ENCODE measurements around the gene TOM1. TPM values are rescaled to one million over a fixed set of nuclear protein-coding genes. Genes with fewer than 3 reads are reported as not detected.
A peak's percentile ranks its signal among the peaks of the same experiment; 100 is the strongest.

The TOM1 gene
- total and polyA plus RNA-seq, 2 of the 13 experiments (the other 11 are each of a cell fraction or from before 2014, with no cell fraction given): 30.8 to 87.3 TPM

DNA sequence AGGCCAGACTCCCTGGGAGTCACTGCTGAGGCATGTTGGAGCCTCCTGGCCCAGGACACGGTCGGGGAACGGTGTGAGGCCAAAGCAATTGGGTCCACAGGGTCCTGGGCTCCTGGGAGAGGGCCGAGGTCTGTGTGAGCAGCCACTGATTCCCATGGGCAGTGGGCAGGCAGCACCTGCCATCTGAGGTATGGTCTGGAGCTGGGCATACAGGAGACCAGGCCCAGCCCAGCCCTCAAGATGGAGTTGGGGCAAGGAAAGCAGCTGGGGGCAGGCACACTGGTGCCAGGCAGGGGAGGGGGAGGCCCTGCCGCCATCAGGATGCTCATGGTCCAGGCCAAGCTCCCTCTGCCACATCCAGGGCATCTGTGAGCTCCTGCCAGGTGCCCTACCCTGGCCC lies 49.0 kb downstream of the TOM1 start:
- Histone ChIP-seq H3K4me1 (ENCODE audit: insufficient read depth, low read length) (peaks cover 34% of the 10 kb centered on the region), H3K79me2 (ENCODE audit: insufficient read depth, low read length) (no peaks in the 10 kb centered on the region), H3K9ac (ENCODE audit: insufficient read depth, low read depth, low read length) (no peak overlapping the region), H3K4me2 (ENCODE audit: low read depth, low read length) (no peak overlapping the region), H3K4me3 (replicated peaks in 1 of 3; ENCODE audit: insufficient read depth in 1 of 3, low read depth in 2 of 3, low read length in 3 of 3) (no peak overlapping the region), H3K36me3 (replicated peaks in 1 of 2; ENCODE audit: control insufficient read depth in 1 of 2, insufficient read depth in 2 of 2, low read length in 2 of 2) (peaks cover 13 to 14% of the 10 kb centered on the region in 2 experiments; a peak in 4 of 5 replicates), H3K9me3 (ENCODE audit: low read length) (no peaks in the 10 kb centered on the region), H2AFZ (ENCODE audit: low read length) (no peak overlapping the region), H4K20me1 (ENCODE audit: insufficient read depth, low read length) (no peaks in the 10 kb centered on the region), H3K27me3 (ENCODE audit: control insufficient read depth in 1 of 2, insufficient read depth in 2 of 2, low read length in 2 of 2) (no peaks in the 10 kb centered on the region; a peak in 1 of 5 replicates), H3K27ac (ENCODE audit: extremely low read length, insufficient read depth, low read length) (no peak overlapping the region)
- in situ Hi-C loops (cut with HindIII; ENCODE audit: extremely low pct_ligation_motif_present, low pct_unique_long_range_greater_than_20kb): no loop called here
- ChIA-PET POLR2A (interaction anchor here (0.6 kb wide), 1 partner anchor 18 kb away, joined by 6 read pairs; no protein-coding TSS in a partner anchor), CTCF (ENCODE audit: low intra/inter-chr PET ratio, low total read pairs) (no interaction called here)
- intact Hi-C loops (cut with micrococcal nuclease; ENCODE audit: unreplicated experiment): no loop called here
- no TSS peak for BruUV-seq (replicated peaks)
- ATAC-seq (no peak), DNase-seq (ENCODE audit: low spot score) (no peak), FAIRE-seq (no peak)
- WGBS (ENCODE audit: low lambda C conversion rate): 88% methylated on average over 5 of the region's 5 CpGs
- TF ChIP-seq, protein P1, sequence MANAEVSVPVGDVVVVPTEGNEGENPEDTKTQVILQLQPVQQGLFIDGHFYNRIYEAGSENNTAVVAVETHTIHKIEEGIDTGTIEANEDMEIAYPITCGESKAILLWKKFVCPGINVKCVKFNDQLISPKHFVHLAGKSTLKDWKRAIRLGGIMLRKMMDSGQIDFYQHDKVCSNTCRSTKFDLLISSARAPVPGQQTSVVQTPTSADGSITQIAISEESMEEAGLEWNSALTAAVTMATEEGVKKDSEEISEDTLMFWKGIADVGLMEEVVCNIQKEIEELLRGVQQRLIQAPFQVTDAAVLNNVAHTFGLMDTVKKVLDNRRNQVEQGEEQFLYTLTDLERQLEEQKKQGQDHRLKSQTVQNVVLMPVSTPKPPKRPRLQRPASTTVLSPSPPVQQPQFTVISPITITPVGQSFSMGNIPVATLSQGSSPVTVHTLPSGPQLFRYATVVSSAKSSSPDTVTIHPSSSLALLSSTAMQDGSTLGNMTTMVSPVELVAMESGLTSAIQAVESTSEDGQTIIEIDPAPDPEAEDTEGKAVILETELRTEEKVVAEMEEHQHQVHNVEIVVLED (CRISPR knock-in tag; IDR thresholded peaks at IDR 0.05; ENCODE audit: borderline replicate concordance): no peak
- TF ChIP-seq ZNF550 (CRISPR knock-in tag; IDR thresholded peaks at IDR 0.05; ENCODE audit: borderline replicate concordance): no peak
- TF ChIP-seq ZNF567 (CRISPR knock-in tag; IDR thresholded peaks at IDR 0.05; ENCODE audit: borderline replicate concordance): no peak
- no peak for TF ChIP-seq TBP (CRISPR knock-in tag; IDR thresholded peaks at IDR 0.05)
- TF ChIP-seq FOXP1 (IDR thresholded peaks at IDR 0.05): no peak
- no peak for TF ChIP-seq FOXP1 (CRISPR knock-in tag; IDR thresholded peaks at IDR 0.05)
- 0 out of 2 replicates have a peak, but pooled peaks have one; percentile 43 for TF ChIP-seq ZSCAN21 (CRISPR knock-in tag; IDR thresholded peaks at IDR 0.05; ENCODE audit: borderline replicate concordance)
- no peak for TF ChIP-seq ZNF138 (CRISPR knock-in tag; IDR thresholded peaks at IDR 0.05; ENCODE audit: low read depth)
- no peak for TF ChIP-seq CREB1 (IDR thresholded peaks at IDR 0.05)
- no peak for TF ChIP-seq CREB1 (CRISPR knock-in tag; IDR thresholded peaks at IDR 0.05)
- no peak for TF ChIP-seq ATRX (CRISPR knock-in tag; IDR thresholded peaks at IDR 0.05; ENCODE audit: borderline replicate concordance)
- no peak for TF ChIP-seq GPBP1L1 (CRISPR knock-in tag; IDR thresholded peaks at IDR 0.05)
- no peak for TF ChIP-seq GABPB1 (CRISPR knock-in tag; IDR thresholded peaks at IDR 0.05)
- no peak for TF ChIP-seq ZNF484 (CRISPR knock-in tag; IDR thresholded peaks at IDR 0.05; ENCODE audit: borderline replicate concordance, low read depth)
- TF ChIP-seq ZNF558 (CRISPR knock-in tag; IDR thresholded peaks at IDR 0.05; ENCODE audit: borderline replicate concordance): no peak
- 0 out of 4 replicates have a peak, but pooled peaks of 1 of the 2 experiments have one; percentile 17 for TF ChIP-seq POLR2A (IDR thresholded peaks at IDR 0.05; ENCODE audit: insufficient read depth in 1 of 2, low read depth in 2 of 2, low read length in 2 of 2)
- TF ChIP-seq AGO2 (optimal IDR thresholded peaks at IDR 0.05; ENCODE audit: low read depth, low read length): peak; percentile 68
- TF ChIP-seq, protein P2, sequence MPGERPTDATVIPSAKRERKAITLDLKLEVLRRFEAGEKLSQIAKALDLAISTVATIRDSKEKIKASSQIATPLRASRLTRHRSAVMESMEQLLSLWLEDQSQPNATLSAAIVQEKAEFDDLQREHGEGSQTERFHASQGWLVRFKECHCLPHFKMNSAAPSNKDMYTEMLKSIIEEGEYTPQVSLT (CRISPR knock-in tag; IDR thresholded peaks at IDR 0.05; ENCODE audit: borderline replicate concordance, low read depth): no peak
- no peak for TF ChIP-seq HMGA1 (CRISPR knock-in tag; conservative IDR thresholded peaks at IDR 0.05)
- no peak for TF ChIP-seq ARHGAP35 (CRISPR knock-in tag; IDR thresholded peaks at IDR 0.05; ENCODE audit: borderline replicate concordance)
